BJ (cell line): Measurements from ENCODE around the gene SH3GL3. TPM values are rescaled to one million over a fixed set of nuclear protein-coding genes. Genes with fewer than 3 reads are reported as not detected.

Source experiments
- CTCF ChIA-PET: fragments of 350-600 bp; formaldehyde crosslinking; extraction: SDS; loops from one replicate; lab custom pipeline; 2021; ENCODE audit warnings: antibody characterized with exemption, inconsistent platforms; lab: Yijun Ruan, JAX
- POLR2A ChIA-PET: fragments of 300-600 bp; sonication (Branson Sonifier 250); formaldehyde crosslinking; extraction: SDS; loops from one replicate; lab custom pipeline; 2021; ENCODE audit warnings: antibody characterized with exemption; lab: Charles Lee
- DNase-seq: peaks from one replicate; pipeline ENCODE4 v3.0.0-alpha.2; 2011; ENCODE audit warnings: low read depth
- H3K27me3 ChIP-seq: 2 replicates; pipeline ENCODE4 v1.6.0; 2011; ENCODE audit warnings: low read length; ENCODE audit not compliant: control insufficient read depth, insufficient read depth
- H3K36me3 ChIP-seq: 2 replicates; pipeline ENCODE4 v1.5.1; 2011; ENCODE audit warnings: low read length; ENCODE audit not compliant: control insufficient read depth, insufficient read depth
- H3K4me3 ChIP-seq: 2 replicates; pipeline ENCODE4 v1.5.1; 2011; ENCODE audit warnings: low read depth, mild to moderate bottlenecking, control low read depth, low read length
- polyA plus RNA-seq: library from polyadenylated mRNA; depleted of rRNA; stranded (reverse); fragments of >200 nt; gene quantifications from 2 replicates; pipeline ENCODE4 v1.2.3, GENCODE V29; 2011
- TF ChIP-seq, protein P1 (sequence below): IDR thresholded peaks from 2 replicates; pipeline ENCODE4 v1.5.1; 2011; ENCODE audit warnings: low read depth, mild to moderate bottlenecking, control low read depth, inconsistent platforms, low read length, moderate library complexity; ENCODE audit not compliant: insufficient read depth

Gene SH3GL3
- polyA plus RNA-seq, 1 experiment, result not detected

DNA sequence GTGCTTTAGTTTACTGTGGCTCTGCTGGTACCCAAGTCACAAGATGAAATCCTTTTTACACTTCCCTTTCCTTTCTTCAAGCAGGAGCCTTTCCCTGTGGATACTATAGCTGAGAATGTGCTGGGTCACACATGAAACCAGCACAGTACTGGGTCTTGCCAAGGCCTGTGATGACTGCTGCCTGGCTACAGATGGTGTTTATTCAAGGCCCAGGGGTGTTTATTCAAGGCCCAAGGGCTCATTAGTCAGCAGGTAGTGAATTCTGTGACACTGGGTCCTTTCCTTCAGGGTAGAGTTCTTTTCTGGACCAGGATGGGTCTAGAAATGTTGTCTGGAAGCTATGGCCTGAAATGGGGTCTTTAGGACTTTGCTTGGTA is 99.4 kb downstream of the SH3GL3 start:
- H3K27me3 ChIP-seq, result no peaks in the 10 kb centered on the region
- TF ChIP-seq, protein P1, sequence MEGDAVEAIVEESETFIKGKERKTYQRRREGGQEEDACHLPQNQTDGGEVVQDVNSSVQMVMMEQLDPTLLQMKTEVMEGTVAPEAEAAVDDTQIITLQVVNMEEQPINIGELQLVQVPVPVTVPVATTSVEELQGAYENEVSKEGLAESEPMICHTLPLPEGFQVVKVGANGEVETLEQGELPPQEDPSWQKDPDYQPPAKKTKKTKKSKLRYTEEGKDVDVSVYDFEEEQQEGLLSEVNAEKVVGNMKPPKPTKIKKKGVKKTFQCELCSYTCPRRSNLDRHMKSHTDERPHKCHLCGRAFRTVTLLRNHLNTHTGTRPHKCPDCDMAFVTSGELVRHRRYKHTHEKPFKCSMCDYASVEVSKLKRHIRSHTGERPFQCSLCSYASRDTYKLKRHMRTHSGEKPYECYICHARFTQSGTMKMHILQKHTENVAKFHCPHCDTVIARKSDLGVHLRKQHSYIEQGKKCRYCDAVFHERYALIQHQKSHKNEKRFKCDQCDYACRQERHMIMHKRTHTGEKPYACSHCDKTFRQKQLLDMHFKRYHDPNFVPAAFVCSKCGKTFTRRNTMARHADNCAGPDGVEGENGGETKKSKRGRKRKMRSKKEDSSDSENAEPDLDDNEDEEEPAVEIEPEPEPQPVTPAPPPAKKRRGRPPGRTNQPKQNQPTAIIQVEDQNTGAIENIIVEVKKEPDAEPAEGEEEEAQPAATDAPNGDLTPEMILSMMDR, result no peak
- H3K36me3 ChIP-seq, result no peaks in the 10 kb centered on the region
- H3K4me3 ChIP-seq, result no peak overlapping the region
- no peak for DNase-seq
- POLR2A ChIA-PET, result no interaction called here
- CTCF ChIA-PET, result interaction anchor here (0.9 kb wide), 1 partner anchor 15 kb away, joined by 4 read pairs; no protein-coding TSS in a partner anchor

DNA sequence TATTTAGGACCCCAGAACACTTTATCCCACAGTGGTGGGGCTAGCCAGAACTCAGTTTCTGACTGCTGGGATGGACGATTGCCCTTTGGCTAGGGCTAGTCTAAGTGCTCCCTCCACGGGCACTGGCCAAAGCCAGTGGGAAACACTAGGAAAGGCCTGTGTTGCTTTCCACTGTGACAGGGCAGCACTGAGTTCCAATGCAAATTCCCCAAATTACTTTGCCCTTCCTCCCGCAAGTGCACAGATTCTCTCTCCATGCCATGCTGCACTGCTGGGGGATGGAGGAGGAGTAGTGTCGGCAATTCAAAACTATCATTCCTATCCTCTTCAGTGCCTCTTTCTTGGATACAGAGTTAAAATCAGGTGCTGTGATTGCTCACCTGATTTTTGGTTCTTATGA is 100.0 kb downstream of the SH3GL3 start:
- POLR2A ChIA-PET, result no interaction called here
- Histone ChIP-seq H3K36me3 (no peaks in the 10 kb centered on the region), H3K4me3 (no peak overlapping the region), H3K27me3 (no peaks in the 10 kb centered on the region)
- CTCF ChIA-PET, result interaction anchor here (0.9 kb wide), 1 partner anchor 14 kb away, joined by 4 read pairs; no protein-coding TSS in a partner anchor
- DNase-seq, result no peak
- TF ChIP-seq, protein P1, result no peak

DNA sequence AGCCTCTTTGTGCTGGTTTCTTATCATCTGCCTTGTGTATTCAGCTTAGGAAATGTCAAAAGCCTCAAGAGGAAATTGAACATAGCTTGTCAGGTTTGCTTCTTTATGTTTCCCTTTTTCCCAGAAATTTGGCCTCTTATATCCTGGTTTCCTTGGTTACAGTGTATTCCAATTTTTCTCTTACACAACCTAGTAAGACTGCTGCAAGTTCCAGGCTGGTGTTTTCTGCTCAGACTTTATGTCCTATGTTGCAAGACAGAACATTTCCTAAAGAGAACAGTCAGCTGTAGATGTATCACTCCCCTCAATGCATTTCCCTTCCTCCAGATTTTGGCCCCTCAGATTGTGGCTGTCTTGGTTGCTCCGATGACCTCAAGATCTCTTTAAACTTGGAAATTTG is 102.5 kb downstream of the SH3GL3 start:
- H3K4me3 ChIP-seq, result no peak overlapping the region
- POLR2A ChIA-PET, result no interaction called here
- TF ChIP-seq, protein P1, result no peak
- CTCF ChIA-PET, result interaction anchor here (2.7 kb wide), 1 partner anchor 11 kb away, joined by 6 read pairs; no protein-coding TSS in a partner anchor
- no peaks in the 10 kb centered on the region for H3K36me3 ChIP-seq
- no peaks in the 10 kb centered on the region for H3K27me3 ChIP-seq
- no peak for DNase-seq

DNA sequence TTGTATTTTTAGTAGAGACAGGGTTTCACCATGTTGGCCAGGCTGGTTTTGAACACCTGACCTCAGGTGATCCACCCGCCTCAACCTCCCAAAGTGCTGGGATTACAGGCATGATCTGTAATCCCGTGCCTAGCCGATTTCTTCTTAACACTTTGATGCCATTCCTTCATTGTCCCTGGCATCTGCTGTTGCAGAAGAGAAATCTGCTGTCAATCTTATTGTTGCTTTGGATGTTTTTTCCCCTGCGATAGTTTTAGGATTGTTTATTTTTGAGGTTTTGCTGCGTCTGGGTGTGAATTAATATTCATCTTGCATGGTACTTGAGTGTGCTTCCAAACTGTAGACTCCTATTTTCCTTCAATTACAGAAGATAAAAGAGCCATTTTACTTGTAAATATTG is 107.4 kb downstream of the SH3GL3 start:
- DNase-seq, result no peak
- CTCF ChIA-PET, result interaction anchor here (10.1 kb wide), 1 partner anchor 306 kb away, joined by 88 read pairs; no protein-coding TSS in a partner anchor
- Histone ChIP-seq H3K27me3 (no peaks in the 10 kb centered on the region; the same call in 1 of the 2 replicates), H3K4me3 (no peak overlapping the region), H3K36me3 (no peaks in the 10 kb centered on the region)
- POLR2A ChIA-PET, result no interaction called here
- TF ChIP-seq, protein P1, result no peak

DNA sequence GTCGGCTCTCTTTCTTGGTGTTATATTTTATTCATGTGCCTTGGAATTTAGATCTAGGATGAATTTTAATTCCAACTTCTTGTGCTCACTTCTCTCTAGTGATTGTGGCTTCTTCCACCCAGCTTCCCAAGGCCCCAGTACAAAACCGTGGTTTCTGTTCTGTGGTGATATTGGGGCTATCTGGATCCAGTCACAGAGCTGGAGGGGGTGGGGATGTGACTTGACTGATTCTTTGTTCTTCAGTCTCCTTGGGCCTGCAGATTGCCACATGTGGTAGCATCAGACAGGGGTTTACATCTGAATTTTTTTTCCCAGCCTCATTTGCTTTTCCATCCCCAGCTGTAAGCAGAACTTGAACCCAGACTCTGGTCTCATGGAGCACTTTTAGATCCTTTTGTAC is 108.2 kb downstream of the SH3GL3 start:
- Histone ChIP-seq H3K4me3 (no peak overlapping the region), H3K36me3 (no peaks in the 10 kb centered on the region), H3K27me3 (no peaks in the 10 kb centered on the region; the same call in 1 of the 2 replicates)
- CTCF ChIA-PET, result interaction anchor here (1.8 to 10.1 kb wide), 2 partner anchors 10 to 307 kb away, joined by 12 to 88 read pairs; no protein-coding TSS in a partner anchor
- no peak for DNase-seq
- TF ChIP-seq, protein P1, result no peak
- POLR2A ChIA-PET, result no interaction called here
